IPS DF 4.7 (cell line): Measurements from ENCODE around the gene HPCAL1.
"Not testable (repeated sequence)": the region's sequence is repeated elsewhere in the genome, so short reads cannot be mapped to it uniquely, and the experiment has no call there.

ENCODE experiments used
- DNase-seq: peaks from one replicate; pipeline ENCODE4 v3.0.0-alpha.2; 2013; ENCODE audit warnings: low spot score; ENCODE audit errors: extremely low read depth

The HPCAL1 gene

DNA sequence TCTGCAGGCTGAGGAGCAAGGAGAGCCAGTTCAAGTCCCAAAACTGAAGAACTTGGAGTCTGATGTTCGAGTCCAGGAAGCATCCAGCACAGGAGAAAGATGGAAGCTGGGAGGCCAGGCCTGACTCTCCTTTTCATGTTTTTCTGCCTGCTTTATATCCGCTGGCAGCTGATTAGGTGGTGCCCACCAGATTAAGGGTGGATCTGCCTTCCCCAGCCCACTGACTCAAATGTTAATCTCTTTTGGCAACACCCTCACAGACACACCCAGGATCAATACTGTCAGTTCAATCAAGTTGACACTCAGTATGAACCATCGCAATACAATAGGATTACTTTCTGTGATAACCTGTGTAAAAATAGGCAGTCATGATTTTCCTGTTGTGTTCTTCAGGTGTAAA is 154.5 kb downstream of the HPCAL1 start:
- not testable (repeated sequence) for DNase-seq

- DNase-seq = no peak
These were observed 155.3 kb downstream of the HPCAL1 start for GRCh38 chr2:10457846-10458598.

DNA sequence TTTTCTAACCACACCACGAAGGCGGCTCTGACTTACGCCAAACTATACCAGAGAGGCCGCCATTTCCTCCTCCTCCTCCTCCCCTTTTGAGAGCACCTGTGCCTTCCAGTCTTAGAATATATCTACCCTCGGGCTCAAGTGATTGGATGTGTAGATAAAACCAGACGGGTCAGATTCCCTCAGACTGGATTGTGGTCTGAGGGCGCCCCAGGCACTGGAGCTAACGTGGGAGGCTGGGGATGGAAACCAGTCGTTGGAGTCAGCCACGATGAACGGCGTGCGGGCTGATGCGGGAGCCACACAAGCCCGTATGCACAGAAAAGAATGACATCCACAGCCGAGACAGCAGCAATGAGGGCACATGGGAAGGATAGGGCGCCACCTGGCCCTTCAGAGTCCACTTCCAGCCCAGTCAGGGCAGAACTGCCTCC is 157.7 kb downstream of the HPCAL1 start:
- no peak for DNase-seq

DNA sequence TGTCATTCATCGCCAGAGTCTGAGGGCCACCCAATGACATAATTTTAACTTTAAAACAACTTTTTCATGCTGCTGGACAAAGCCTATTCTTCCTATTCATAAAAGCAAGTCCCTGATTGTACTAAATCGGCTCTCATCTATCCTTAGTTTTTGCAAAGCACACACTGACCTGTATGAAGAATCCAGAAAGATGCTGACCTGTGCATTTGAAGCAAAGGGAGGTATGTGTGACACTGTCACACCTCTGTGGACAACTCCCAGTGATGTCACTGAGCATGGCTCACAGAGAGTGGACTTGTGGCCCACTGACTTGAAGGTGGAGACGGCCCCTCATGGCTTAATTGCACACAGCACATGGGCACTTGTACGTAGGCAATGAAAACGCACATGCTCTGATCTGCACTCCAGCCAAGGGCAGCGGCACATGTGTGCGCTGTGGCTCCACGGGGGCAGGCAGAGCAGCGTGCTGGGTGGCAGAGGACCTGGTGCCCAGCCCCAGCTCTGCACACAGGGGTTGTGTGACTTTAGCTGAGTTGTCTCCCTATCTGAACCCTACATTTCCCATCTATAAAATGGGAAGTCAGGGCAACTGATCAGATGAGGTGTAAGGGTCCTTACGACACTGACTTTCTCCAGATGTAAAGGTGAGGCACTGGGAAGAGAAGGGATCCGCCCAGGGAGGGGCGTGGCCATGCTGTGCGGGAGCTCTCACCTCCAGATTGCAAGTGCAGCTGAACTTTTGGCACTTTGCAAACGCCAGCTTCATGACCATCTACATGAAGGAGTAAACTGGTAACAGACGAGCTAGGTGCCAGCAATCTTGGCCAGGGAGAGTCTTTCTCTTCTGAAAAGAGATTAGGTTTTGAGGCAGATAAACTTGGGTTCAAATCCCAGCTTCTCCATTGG is 159.7 kb downstream of the HPCAL1 start:
- no peak for DNase-seq

DNA sequence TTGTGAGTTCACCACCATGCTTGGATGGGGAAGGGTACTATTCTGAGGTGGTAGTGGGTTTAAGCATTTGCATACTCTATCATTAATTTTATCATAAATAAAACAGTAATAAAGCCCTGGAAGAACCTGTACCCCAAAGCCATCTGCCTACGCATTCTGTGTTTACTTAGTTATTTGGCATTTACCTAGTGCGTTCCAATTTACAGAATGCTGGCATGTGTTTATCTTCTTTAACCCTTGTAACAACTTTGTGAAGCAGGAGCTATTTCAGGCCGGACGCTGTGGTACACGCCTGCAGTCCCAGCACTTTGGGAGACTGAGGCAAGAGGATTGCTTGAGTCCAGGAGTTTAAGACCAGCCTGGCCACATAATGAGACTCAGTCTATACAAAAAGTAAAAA is 163.2 kb downstream of the HPCAL1 start:
- no peak for DNase-seq

DNA sequence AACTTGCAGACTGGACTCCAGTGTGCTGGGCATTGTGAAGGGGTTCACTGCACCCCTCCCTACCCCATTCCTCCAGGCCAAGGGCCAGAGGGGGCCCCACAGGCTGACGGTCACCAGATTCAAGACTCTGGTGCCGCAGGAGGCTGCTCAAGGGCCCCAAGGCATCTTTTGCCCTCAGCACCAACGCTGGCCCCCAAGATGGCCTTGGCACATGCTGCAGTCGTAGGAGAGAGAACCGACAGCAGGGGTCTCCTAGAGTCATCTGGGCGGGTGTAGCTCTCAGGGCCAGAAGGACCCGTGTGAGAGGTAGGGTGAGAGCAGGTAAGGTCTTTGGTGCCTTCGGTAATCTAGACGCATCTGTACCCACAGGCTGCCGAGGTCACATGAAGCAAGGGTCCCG is 164.1 kb downstream of the HPCAL1 start:
- DNase-seq = no peak

- DNase-seq = no peak
These were observed 164.7 kb downstream of the HPCAL1 start for GRCh38 chr2:10467401-10467800.

DNA sequence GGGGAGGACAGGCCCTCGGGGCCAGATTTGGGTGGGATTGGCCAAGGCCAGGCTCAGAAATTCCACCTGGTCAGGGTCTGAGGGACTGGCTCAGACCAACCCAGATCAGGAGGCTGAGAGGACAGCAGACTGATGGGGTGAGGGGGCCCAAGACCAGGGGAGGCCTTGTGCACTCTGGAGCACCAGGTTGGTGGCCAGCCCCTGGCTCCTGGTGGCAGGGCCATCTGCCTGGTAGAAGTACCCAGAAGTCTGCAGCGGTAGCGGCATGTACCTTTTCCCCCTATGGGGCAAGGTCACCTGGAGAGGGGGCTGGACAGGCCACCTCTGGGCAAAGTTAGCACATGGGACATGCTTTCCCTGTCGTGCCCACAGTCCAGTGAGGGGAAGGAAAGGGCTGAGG is 166.6 kb downstream of the HPCAL1 start:
- DNase-seq = no peak

- no peak for DNase-seq
These were observed 167.4 kb downstream of the HPCAL1 start for GRCh38 chr2:10469955-10470608.

GRCh38 chr2:10471046-10471571 is 168.4 kb downstream of the HPCAL1 start:
- DNase-seq = no peak

DNA sequence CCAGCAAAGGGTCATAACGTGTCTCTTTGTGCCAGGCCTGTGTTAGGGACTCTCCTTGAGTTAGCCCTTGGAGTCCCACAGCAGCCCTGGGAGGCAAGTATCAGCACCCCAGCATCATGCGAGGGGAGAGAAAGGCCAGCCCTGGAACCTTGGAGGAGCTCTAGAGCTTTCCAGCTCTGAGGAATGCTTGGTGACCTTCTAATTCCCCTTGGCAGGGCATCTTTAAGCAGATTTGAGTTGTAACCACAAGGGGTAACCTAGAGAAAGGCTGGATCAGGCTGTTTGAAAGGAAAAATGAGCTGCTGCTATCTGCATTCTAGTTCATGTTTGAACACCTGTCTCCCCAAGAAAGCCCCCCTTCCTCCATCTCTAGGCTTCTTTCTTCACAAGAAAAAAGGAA is 169.3 kb downstream of the HPCAL1 start:
- no peak for DNase-seq

- DNase-seq = no peak
These were observed 170.5 kb downstream of the HPCAL1 start for GRCh38 chr2:10473121-10473756.

GRCh38 chr2:10475221-10475722 is 172.6 kb downstream of the HPCAL1 start:
- no peak for DNase-seq

GRCh38 chr2:10475811-10476660 is 173.3 kb downstream of the HPCAL1 start:
- DNase-seq = no peak

- no peak for DNase-seq
These were observed 174.2 kb downstream of the HPCAL1 start for GRCh38 chr2:10476723-10477442.
